GM23248 (cell line): ENCODE results near the gene JMJD1C.

Experiments
- EZH2 ChIP-seq: fragments of 200-600 bp; sonication (generic); IDR thresholded peaks from 2 replicates; pipeline ENCODE4 v1.6.1; 2018; ENCODE audit warnings: antibody characterized with exemption, mild to moderate bottlenecking; ENCODE audit not compliant: insufficient read depth, poor library complexity, severe bottlenecking
- EZH2phosphoT487 ChIP-seq: fragments of 200-600 bp; sonication (generic); IDR thresholded peaks from 2 replicates; pipeline ENCODE4 v1.6.1; 2018; ENCODE audit warnings: antibody characterized with exemption, moderate library complexity, mild to moderate bottlenecking, low read depth; ENCODE audit not compliant: insufficient read depth

DNA sequence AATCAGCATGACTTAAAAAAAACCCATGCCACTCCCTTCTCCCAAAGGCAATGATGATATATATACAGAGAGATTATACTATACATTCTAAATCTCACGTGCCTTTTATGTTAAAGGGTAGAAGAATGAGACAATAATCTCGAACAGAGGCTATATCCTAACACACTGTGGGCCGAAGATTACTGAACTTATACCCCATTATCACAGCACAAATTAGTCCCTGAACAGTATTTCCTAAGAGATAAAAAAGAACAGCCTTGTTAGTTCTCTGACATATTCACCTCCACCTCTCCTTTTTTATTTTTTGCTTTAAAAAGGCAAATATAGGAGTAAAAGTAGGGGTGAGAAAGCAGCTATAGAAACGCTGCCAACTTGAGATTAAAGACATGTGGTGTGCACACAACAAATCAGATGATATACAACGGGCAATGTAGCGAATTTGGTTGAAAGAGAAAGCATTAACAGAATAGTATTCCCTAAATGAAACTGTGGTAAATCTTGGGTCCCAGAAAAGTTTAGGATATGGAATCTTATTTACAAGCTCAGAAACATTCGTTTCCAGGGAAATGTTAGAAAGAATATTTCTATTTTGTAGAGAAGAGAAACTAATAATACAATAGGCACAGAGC lies 69.5 kb downstream of the JMJD1C start:
- TF ChIP-seq EZH2phosphoT487: no peak
- no peak for TF ChIP-seq EZH2
